NCI-H128 (cell line): ENCODE measurements around the gene ST6GAL1.

Experiments used
- DNase-seq: peaks from one replicate; lab custom pipeline; 2025; ENCODE audit not compliant: unreplicated experiment; lab: John Stamatoyannopoulos, UW

Gene ST6GAL1

DNA sequence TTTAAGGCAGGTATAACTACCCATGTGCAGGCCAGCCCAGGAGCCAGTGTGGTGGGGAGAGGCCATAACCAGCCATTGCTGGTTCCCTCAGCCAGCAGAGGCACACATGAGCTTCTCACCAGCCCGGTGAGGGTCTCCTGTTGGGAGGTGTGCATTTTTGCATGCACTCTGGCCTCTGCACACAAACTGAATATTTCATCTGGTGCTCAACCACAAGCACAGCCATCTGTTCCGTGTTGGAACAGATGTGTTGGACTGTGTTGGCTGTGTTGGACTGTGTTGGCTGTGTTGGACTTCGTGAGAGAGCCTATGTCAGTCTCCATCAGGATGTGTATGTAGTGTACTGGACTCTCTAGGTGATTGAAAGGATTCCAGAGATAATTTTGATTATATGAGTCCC is 141.8 kb downstream of the ST6GAL1 start:
- DNase-seq = no peak

DNA sequence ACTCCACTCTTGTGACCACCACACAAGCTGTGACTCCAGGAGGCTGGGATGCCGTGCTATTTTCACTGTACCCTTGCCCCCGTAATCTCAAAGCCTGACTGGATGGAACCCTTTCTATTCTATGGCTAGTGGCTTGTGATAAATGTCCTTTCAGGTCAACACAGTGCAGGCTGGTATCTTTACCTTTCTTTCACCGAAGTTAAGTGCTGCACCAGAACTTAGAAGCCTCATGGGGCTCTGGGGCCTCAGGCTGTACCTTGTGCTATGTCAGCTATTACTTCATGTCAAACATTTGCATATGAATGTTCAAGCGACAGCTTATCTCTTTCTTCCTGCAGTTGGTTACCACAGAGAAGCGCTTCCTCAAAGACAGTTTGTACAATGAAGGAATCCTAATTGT is 142.2 kb downstream of the ST6GAL1 start:
- DNase-seq = no peak

DNA sequence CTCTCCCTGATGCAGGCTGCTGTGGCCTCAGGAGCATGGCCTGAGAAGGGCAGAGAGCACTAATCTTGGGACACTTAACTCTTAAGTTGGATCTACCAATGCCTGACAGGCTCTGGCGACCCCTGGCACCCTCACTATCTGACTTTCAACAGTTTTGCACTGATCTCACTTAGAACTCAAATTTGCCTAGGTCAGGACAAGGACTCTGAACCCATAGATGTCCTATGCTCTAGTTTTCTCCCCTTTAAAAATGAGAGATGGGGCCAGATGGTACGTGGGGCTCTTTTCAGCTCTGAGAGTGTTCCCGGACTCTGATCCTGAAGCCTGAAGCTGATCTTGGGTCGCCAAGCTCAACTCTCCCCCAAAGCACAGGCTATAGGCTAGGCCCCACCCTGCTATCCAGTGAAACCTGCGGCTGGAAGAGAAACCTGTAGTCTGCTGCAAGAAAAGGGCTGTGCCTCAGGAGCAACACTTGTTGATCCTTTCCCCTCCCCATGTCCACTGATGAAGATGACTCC is 143.3 kb downstream of the ST6GAL1 start:
- DNase-seq = no peak

GRCh38 chr3:187074846-187075245 is 144.5 kb downstream of the ST6GAL1 start:
- DNase-seq = no peak

DNA sequence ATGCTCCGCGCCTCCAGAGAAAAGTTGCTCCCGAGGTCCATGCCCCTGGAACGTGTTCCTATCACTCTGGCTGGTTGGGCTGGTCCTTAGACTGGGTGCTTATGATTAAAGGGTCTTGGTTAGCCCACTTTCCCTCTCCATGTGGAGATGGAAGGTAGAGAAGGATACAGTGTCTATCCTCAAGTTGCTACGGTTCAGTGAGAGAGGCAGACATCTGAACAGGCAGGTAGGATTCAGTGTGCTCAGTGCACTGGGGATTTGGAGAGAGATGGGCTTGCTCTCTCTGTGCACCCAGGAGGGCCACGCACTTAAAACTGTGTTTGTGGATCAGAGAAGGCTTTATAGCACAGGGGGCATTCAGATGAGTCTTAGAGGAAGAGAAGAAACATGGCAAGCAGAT is 146.0 kb downstream of the ST6GAL1 start:
- DNase-seq = no peak

DNA sequence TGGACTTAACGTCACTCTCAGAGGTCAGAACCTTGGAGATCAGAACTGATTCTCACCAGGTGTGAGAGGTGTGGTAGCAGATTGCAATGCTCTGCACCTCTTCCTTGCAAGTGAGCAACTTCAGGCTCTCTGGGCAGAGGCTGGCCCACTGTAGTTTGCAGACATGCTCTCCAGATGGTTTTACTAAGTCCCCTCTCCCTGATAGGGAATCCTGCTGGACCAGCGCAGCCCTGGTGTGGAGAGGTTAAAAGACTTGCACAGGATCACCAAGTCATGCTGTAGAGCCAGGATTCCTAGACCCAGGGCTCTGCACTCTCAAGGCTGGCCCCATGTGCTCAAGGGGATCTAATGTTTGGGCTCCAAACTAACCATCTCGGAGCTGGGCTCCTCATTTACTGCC is 146.8 kb downstream of the ST6GAL1 start:
- DNase-seq = no peak

DNA sequence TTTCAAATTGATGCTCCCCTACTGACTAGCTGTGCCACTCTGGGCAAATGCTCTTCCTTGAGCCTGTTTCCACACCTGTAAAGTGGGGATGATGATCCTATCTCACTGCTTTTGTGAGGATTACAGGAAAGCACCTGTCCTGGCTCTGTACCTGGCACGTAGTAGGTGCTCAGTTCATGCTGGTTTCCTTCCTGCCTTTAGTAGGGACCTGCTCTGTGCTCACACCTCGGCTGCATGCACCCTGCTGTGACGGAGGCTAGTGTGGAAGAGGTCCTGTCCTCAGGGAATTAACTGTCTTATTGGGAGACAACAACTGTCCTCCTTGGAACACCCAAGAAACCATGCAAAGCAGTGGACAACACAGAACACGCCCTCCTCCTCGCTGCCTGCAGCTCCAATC is 147.2 kb downstream of the ST6GAL1 start:
- DNase-seq = no peak

DNA sequence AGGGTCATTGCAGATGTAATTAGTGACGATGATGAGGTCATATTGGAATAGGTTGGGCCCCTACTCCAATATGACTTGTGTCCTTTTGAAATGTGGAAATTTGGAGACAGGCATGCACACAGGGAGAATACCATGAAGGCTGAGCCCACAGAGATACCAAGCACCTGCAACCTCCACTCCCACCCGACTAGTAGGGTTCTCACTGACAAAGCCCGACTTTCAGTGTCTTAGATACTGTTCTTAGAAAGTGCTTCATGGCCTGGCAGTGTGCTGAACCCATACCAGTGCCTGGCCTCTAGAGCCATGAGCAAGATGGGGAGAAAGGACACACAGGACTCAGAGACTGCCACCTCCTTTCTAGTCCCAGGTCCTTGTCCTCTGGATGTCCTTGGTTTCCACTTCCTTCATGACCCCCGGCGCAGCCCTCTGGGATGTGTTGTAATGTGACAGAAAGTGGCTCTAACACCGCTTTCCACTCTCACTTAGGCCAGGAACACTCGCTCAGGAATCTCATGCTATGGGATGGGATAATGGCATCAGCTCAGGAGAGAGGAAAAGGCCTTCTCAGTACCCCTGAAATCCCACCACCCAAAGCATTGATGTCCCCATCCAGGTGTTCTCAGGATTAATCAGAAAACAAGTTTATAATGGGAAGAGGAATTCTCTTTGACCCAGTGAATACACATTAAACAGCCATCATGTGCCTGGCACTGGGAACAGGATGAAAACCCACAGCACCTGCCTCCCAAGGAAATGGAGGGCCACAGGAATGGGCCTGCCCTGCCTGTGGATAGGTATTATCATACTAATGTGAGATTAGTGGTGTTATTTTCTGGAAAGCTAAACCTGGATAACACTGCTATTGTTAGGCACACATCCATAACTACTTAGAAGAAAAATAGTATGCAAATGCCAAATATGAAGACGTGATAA is 149.0 kb downstream of the ST6GAL1 start:
- no peak for DNase-seq

DNA sequence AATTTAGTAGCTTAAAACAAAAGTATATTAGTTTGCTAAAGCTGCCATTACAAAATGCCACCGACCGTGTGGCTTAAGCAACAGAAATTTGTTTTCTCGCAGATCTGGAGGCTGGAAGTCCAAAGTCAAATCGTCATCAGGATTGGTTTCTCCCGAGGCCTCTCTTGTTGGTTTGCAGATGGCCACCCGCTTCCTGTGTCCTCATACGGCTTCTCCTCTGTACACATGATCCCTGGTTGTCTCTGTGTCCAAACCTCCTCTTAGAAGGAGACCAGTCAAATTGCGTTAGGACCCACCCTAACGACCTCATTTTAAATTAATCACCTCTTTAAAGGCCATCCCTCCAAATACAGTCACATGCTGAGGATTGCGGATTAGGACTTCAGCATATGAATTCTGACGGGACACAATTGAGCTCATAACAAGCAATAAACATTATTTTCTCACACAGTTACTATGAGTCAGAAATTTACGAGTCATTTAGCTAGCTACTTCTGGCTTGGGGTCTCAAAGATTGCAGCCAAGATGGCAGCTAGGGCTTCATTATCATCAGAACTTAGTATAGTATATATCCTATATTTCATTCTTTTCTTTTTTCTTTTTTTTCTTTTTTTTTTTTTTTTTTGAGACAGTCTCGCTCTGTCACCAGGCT is 150.6 kb downstream of the ST6GAL1 start:
- no peak for DNase-seq

- DNase-seq = no peak
Observed at GRCh38 chr3:187082758-187083375, 152.5 kb downstream of the ST6GAL1 start.

DNA sequence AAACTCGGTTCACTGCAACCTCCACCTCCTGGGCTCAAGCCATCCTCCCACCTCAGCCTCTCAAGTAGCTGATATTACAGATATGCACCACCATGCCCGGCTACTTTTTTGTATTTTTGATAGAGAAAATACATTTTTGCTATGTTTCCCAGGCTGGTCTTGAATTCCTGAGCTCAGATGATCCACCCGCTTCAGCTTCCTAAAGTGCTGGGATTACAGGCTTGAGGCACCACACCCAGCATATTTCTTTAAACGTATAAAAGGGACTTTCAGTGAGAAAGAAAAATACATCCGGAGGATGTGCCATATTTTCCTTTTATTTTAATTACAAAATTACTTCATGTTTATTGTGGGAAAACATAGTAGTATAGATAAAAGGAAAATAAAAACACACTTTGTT is 153.8 kb downstream of the ST6GAL1 start:
- DNase-seq = no peak

DNA sequence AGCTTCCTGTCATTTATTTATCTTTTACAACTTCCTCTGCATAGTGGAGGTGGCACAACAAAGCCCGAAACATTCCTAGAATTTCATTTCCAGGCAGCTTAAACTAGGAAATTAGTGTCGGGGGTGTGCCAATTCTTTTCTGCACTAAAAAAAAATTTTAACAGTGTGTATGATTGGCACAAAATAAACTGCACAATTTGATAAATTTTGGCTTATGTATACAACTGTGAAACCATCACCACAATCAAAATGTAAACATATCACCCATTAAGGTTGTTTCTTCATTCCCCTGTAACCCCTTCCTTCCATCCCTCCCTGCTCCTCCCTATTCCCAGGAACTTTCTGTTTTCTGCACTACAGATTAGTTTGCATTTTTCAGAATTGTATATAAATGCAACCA is 154.3 kb downstream of the ST6GAL1 start:
- DNase-seq = no peak

DNA sequence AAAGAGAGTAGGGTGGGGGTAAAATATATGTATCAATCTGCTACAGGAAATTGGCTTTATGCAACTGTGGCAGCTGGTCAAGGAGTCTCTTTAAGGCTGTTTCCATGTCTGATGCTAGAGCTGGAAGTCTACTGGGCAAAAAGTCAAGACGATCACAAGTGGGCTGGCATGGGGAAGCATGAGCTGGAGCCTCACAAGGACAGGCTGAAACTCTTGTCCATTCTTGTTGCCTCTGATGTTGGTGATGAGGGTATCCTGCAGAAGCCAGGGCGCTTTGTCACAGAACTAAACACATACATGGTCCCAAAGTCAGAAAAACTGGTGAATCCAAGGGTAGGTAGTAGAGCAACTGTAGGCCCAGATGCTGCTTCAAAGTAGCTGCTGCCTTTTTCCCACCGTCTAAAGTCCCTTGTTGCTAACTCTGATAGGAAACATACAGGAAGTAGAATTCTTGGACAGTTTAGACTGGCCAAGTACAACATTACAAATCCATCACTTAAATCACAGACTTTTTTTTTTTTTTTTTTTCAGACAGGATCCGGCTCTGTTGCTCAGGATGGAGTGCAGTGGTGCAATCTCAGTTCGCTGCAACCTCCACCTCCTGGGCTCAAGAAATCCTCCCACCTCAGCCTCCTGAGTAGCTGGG is 154.8 kb downstream of the ST6GAL1 start:
- DNase-seq = no peak

- DNase-seq = no peak
Observed at GRCh38 chr3:187085933-187086332, 155.6 kb downstream of the ST6GAL1 start.

- no peak for DNase-seq
Observed at GRCh38 chr3:187086831-187087230, 156.5 kb downstream of the ST6GAL1 start.

DNA sequence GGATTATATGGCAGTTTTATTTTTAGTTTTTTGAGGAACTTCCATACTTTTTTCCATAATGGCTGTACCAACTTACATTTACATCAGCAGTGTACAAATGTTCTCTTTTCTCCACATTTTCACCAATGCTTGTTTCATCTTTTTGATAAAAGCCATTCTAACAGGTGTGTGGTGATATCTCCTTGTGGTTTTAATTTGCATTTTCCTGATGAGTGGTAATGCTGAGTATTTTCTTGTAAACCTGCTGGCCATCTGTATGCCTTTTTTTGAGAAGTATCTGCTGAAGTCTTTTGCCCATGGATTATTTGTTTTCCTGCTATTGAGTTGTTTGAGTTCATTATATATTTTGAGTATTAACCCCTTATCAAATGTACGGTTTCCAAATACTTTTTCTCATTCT is 158.4 kb downstream of the ST6GAL1 start:
- DNase-seq = no peak

DNA sequence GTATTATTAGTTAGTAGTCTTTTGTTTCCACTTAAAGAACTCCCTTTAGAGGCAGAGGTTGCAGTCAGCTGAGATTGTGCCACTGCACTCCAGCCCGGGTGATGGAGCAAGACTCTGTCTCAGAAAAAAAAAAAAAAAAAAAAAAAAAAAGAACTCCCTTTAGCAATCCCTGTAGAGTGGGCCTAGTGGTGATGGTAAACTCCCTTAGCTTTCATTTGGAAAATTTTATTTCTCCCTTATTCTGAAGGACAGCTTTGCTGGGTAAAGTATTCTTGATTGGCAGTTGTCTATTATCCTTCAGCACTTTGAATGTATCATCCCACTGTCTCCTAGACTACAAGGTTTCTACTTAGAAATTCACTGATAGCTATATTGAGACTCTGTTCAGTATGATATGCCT is 163.0 kb downstream of the ST6GAL1 start:
- DNase-seq = no peak

DNA sequence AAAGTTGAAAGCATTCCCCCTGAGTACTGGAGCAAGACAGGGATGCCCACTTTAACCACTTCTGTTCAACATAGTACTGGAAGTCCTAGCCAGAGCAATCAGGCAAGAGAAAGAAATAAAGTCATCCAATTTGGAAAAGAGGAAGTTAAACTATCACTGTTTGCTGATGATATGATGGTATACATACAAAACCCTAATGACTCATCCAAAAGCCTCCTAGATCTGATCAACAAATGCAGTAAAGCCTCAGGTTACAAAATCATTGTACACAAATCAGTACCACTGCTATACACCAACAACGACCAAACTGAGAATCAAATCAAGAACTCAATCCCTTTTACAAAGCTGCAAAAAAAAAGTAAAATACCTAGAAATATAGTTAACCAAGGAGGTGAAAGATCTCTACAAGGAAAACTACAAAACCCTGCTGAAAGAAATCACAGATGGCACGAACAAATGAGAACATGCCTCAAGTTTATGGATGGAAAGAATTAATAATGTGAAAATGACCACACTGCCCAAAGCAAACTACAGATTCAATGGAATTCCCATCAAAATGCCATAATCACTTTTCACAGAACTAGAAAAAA is 168.7 kb downstream of the ST6GAL1 start:
- DNase-seq = no peak

DNA sequence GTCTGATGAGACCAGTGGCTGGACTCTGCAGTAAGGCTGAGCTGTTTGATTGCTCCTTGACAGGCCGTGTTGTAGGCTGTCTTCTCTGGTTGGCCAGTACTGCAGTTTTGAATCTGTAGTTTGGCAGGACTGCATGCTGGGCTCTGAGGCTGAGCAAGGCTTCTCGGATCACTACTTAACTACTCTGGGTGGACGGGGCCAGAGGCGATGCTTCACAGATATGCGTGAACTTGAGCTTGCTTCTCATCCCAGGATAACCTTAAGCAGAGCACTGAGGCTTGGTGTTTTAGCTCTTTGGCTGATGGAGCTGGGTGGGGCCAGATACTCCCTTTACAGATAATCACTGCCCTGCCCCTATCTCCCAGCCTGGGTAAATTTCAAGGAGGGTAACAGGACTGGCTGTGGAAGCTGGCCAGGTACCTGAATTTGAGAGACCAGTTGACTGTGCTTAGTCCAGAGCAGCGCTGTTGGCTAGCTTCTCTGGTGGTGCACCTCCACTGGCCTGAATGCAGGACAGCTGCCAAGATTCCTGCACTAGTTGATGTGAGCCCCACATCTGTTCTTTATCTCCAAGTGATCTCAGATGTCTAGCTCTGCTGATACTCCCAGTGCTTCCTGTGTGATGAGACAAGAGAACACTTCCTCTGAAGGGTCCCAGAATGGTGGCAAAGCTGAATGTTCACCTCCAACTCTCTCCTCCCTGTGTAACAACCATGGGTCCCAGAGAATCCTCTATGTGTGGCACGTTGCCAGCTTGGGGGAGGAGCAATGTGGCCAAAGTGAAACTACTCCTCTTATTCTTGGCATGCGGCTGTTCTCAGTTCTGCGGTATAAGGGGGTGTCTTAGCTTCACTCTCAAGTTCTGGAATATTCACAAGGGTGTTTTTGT is 171.1 kb downstream of the ST6GAL1 start:
- DNase-seq = no peak

DNA sequence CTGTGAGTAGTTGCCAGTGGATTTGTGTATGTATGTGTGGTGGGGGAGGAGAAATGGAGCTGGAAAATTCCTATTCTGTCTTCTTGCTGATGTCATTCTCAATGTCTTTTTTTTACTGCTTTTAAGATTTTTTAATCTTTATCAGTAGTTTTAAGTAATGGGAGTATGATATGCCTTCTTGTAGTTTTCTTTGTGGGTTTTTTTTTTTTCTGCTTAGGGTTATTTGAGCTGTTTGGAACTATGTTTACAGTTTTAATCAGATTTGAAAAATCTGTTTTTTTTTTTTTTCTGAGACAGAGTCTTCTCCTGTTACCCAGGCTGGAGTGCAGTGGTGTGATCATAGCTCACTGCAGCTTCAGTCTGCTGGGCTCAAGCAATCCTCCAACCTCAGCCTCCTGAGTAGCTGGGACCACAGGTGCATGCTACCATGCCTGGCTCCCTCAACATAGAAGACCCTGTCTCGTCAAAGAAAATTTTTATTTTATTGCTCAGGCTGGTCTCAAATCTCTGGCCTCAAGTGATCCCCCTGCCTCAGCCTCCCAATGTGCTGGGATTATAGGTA is 171.8 kb downstream of the ST6GAL1 start:
- no peak for DNase-seq
